T-helper 22 cell (primary cell): ENCODE data around the gene TBK1.

ENCODE experiments used
- DNase-seq: peaks from one replicate; pipeline ENCODE4 v3.0.0-alpha.2; 2020; ENCODE audit warnings: low read depth

TBK1 gene

DNA sequence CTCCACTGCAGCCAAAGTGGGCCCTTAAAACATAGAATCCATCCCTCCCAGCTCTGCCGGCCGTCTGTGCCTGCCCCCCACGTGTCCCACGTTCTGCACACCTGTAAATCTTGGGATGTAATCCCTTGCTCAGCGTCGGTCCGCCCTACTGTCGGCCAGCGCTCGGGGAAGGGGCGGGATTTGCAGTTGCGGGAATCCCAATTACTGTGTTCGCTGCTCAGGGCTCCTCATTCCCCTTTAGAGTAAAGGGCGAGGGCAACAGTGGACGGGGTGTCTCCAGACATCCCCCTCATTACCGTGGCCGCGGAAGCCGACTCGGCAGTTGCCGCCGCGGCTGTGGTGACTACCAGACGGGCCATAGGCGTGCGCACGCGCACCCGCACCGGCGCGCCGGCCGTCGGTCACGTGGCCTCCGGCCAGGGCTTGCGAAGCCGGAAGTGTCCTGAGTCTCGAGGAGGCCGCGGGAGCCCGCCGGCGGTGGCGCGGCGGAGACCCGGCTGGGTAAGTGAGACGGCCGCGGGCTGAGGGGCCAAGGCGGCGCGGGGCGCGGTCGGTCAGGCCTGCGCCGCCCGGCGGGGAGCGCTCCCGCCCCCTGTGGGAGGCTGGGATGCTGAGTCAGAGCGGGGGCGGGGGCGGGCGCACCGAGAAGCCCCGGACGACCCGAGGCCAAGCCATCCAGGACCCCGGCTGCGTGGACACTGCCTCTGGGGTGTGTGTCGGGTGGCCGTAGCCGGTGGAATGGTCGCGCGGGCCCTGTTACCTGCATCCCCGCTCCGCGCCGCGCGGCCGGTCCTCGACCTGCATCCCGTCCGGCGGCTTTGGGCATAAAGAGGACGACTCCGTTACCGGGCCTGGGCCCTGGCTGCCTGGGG, at the start of gene TBK1:
Gene TBK1, plus strand, starts transcription at position 434 of the 872 bp plus-strand sequence. CDS start 3,751 bp downstream, outside the sequence.
- peak; percentile 43 for DNase-seq

DNA sequence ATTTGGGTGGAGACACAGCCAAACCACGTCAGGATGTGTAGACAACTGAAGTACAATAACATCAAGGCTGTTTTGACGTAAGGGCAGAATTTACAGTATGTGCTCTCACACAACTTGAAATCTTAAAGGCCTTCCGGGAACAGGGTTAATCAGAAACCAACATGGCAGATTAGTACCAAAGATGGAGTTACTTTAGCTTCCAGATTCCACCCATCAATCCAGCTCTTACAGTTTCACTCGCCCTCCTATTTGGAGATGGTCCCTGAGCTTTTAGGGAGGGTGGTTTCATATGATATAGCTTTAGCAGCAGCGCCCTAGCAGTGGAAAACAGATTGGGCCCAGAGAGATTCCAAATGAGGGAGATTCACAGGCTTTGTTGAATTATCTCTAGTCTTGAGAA, 49.7 kb upstream of the TBK1 start:
- no peak for DNase-seq

DNA sequence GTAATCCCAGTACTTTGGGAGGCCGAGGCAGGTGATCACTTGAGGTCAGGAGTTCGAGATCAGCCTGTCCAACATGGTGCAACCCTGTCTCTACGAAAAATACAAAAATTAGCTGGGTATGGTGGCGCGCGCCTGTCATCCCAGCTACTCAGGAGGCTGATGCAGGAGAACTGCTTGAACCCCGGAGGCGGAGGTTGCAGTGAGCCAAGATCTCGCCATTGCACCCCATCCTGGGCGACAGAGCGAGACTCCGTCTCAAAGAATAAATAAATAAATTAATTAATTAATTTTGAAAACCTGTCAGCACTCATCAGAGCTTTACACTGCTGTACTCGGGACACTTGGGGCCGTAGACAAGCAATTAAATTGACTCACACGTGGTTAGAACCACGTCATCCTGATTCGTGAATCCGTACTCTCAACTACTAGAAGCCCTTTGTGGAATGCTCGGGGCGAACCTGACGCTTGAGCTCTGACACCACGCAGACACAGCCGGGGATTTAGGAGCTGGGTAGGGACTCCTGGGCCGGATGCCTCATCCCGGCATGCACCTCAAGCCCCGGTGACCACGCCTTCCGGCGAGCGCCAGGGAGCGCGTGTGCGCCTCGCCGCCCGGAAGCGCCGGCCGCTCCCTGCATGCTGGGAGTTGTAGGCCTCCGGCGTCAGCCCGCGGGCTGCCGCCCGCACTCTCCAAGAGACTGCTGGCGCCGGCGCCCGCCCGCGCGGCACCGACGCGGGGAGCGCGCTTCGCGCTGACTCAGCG, 48.0 kb upstream of the TBK1 start, which contains the start of gene XPOT:
Gene XPOT, plus strand, starts transcription at position 686 of the 763 bp plus-strand sequence. CDS start 5,644 bp downstream, outside the sequence.
- DNase-seq: peak; percentile 92

DNA sequence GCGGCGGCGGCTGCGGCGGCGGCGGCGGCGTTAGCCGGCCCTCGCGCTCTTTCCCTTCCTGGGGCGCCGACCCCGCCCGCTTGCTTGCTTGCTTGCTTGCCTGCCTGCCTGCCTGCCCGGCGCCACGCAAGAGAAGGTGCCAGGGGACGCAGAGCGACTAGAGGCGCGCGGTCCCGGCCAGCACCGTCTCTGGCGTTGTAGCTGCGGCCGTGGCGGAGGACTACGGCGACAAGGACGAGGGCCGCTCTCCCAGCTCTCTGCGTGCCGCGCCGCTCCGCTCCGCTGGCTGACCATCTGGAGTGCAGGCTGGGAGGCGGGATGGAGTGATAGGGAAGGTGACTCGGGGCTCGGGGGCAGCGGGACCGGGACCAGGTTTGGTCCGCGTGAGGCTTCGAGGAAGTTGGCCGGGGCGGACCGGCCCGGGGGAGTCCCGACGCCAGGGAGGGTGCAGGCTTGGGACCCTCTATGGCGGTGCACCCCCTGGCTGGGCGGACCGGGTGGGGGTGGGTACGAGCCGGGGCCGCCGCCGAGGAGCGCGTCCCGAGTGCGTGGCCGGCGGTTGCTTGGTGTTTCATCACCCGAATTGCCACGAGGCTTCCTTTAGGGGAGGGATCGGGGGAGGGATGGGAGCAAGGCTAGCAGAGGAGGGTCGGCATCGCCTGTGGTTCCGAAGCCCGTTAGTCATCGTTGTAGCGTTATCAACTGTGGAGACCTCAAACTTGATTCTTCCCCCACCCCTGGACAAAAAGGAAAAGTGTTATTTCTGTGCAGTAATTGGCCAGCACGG, 47.3 kb upstream of the TBK1 start:
- DNase-seq: peak; percentile 24

DNA sequence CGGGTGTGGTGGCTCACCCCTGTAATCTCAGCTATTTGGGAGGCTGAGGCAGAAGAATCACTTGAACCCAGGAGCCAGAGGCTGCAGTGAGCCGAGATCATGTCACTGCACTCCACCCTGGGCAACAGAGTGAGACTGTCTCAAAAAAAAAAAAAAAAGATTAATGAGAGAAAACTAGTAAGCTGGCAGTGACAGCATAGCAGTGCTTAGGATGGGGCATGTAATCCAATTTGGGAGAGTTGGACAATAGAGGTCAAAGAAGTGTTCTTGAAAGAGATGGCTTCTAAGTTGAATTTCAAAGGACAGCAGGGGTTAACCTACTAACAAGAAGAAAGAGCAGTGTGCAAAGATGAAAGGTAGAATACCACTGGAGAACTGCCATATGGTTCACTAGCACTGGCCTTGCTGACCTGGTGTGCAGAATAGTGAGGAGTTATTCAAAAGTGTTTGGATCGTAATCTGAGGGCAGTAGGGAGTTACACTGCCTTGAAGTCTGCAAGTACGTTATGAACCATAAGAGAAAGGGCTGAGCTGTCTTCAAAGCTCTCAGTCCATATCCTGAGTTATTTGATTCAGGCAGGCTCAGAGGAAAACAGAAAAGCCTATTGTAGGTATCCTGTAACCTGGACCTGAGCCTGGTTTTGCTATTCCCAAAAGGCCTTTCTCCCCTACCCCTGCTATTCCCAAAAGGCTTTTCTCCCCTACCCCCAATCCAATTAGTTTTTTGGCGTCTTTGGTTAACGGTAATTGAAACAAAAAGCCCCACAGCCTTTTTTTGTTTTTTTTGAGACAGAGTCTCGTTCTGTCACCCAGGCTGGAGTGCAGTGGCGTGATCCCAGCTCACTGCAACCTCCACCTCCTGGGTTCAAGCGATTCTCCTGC, 44.3 kb upstream of the TBK1 start:
- no peak for DNase-seq

DNA sequence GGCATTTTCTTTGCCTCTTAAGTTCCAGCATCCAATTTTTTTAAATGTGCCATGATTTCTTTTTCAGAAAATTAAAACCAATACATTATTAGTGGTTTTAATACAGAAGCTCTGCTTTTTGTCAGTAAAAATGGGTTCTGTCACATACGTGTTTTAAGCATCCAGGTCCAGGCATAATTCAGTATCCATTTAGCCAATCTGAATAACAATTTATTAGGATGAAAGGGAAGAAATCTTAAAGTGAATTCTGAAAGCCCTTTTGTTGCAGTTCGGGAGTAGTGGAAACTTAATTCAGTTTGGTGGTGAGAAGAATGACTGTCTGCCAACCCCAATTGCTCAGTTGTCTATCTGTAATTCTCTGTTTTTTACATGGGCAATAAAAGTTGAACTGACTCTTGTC, 40.5 kb upstream of the TBK1 start:
- DNase-seq: no peak

DNA sequence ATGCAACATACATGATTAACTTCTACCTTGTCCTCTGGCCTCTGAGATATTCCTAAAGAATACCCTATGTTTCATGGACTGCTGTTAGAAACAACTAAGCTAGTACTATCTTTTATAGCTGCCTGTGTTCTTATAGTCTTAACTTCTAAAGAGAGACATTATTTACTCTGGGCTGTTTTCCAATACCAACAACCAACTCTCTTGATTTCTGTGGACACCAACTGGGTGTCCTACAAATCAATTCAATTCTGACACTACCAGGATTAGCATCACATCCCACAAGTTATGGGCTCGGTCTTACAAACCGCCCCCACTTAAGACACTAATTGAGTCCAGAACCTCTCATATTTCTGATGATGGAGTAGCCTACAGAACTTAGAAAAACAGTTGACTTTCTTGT, 39.5 kb upstream of the TBK1 start:
- DNase-seq: no peak

DNA sequence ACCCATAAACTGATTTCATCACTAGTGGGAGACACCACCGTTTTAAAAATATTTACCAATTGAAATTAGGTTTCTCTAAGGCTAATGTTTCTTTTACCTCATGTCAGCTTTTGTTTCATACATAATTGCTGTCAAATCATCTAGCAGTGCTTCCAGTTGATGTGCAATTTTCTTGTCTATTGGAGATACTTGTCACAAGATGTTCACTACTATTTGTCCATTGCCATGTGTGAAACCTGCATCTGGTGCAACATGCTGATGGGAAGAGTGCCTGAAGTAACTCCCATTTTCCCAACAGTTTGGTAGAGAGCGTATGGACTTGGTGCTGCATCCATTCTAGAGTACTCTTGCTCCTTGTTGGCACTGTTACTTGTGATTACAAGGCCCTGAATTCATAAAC, 38.0 kb upstream of the TBK1 start:
- DNase-seq: no peak

DNA sequence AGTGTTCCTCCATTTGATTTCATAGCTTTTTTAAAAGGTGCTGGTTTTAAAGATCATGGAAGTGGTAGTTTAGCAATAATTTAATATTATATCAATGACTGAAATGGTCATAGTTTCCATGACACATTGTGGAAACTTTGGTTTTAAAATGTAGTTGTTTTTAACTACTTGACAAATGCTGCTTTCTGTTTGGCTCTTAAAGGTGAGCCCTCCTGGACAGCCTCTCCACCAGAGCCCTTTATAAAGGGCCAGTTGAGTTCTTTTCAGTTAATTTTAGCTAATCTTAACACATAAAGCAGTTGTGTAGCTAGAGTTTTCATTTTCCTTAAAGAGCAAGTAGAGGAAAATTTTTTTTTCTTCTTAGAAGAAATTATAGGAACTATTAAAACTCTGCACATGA, 33.7 kb upstream of the TBK1 start:
- DNase-seq: no peak

DNA sequence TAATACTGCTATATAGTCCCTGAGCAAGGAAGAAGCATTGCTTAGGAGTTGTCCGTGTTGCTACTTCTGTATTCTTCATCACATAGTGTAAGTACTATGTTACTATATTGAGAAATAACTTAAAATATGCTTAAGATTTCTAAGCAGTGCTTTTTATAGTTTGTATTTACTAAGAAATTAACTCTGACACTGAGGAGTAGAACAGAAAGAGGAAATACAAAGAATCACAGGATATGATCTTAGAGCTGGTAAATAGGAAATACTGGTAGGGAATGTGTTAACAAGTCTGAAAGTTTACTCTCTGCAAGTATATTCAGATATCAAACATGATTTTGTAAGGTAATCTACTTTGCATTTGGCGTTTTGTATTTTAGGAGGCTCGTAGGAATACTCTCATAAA, 32.2 kb upstream of the TBK1 start:
- no peak for DNase-seq

DNA sequence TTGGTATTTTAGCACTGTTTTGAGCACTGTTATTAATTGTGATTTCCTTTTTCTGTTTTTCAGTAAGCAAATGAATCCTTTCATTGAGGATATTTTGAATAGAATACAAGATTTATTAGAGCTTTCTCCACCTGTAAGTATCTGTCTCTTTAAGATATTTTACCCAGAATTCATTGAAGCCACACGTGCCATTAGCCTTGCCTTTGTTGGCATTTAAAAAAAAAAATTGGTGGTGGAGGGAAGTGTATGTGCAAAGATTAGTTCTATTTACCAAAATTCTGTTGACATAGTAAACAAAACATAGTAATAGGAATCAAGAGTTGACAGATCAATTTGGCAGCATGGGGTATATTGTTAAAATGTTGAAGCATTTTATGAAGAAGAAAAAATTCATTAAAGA, 23.9 kb upstream of the TBK1 start:
- DNase-seq: no peak

DNA sequence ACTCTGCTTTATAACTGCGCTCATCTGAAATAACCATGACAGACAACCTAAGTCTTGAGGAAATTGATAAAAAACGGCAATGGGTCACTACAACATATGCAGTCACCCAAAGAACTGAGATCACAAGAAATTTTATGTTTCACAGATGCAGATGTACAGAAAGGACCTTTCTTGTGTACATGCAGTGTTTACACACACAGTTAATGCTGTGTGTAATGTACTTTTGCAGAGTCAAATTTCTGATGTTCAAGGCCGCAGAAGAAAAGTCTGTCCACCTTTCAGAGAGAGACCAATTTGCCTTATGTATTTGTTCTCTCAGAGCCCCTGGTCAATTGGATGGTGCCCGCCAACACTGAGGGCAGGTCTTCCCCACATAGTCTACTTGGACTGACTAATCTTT, 23.0 kb upstream of the TBK1 start:
- no peak for DNase-seq

DNA sequence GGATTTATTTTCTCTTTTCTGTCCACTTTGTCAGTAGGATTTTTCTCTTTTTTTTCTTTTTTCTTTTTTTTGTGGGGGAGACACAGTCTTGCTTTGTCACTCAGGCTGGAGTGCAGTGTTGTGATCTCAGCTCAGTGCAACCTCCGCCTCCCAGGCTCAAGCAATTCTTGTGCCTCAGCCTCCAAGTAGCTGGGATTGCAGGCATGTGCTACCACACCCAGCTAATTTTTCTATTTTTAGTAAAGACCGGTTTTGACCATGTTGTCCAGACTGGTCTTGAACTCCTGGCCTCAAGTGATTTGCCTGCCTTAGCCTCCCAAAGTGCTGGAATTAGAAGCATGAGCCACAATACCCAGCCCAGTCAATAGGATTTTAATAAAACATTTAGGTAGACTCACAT, 21.0 kb upstream of the TBK1 start:
- no peak for DNase-seq

DNA sequence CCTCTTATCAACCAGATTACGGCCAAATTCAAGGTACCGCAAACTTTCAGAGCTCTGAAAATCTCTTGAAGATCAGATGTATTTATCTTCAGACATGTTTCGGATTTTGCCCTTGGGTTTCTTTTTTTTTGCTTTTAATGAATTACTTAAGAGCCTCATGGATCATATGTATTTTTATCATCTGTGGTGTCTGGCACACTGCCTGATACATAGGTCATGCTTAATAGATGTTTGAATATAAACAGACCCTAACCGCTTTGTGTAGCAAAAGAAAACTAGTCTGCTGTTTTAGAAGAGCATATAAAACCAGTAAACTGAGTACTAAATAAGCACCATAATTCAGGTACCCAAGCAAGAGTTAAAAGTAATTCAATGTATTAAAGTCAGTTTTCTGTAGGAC, 20.1 kb upstream of the TBK1 start:
- DNase-seq: no peak

DNA sequence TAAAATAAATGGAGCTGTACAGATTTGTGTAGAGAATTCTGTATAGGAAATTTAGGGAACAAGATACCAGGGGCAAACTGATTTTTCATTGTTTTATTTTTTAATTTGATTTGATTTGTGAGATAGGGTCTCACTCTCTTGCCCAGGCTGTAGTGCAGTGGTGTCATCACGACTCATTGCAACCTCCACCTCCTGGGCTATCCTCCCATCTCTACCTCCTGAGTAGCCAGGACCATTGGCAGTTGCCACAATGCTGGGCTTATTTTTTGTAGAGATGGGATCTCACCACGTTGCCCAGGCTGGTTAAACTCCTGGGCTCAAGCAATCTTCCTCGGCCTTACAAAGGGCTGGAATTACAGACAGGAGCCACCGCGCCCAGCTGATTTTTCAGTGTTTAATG, 18.0 kb upstream of the TBK1 start:
- no peak for DNase-seq

DNA sequence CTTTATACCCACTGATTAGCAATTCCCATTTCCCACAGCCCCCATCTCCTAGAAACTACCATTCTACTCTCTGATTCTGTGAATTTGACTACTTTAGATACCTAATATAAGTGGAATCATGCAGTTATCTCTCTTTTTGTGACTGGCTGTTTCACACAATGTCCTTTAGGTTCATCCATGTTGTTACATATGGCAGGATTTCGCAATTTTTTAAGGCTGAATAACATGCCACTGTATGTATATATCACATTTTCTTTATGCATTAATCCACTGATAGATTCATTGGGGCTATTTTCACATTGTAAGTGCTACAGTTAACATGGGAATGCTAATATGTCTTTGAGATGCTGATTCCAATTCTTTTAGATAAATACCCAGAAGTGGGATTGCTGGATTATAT, 11.8 kb upstream of the TBK1 start:
- DNase-seq: no peak

DNA sequence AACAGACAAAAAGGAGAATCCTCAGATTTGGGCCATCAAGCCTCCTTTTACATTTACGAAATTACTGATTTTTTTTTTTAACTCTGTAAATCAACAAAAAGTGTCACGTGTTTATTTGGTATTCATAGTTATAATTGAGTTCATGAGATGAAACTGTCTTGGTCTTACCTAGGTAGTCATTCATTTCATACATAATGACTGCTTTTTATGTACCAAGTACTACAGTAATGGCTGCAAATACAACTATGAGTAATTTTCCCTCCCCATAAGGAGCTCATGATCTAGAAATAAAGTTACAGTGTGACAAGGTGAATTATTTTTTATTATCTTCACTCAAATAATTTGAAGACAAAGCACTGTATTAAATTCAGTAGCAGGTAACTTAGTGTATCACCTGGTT, 6.4 kb upstream of the TBK1 start:
- DNase-seq: no peak

DNA sequence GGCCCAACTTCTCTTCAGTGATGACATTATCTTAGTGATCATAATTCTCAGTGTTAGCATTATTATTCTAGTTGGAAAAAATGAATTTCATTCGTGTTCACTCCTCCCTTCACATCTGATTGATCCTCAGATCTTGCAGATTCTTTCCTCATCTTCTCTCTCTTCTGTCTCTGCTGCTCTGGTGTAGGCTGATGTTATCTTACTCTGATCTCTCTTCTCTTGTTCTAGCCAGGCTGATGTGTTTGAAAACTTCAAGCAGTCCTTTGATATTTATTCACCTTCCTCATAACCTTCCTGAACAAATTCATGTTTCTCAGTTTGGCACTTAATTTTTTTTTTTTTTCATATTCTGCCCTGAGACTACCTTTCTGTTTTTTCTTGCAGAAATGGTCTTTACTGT, 5.6 kb upstream of the TBK1 start:
- no peak for DNase-seq

DNA sequence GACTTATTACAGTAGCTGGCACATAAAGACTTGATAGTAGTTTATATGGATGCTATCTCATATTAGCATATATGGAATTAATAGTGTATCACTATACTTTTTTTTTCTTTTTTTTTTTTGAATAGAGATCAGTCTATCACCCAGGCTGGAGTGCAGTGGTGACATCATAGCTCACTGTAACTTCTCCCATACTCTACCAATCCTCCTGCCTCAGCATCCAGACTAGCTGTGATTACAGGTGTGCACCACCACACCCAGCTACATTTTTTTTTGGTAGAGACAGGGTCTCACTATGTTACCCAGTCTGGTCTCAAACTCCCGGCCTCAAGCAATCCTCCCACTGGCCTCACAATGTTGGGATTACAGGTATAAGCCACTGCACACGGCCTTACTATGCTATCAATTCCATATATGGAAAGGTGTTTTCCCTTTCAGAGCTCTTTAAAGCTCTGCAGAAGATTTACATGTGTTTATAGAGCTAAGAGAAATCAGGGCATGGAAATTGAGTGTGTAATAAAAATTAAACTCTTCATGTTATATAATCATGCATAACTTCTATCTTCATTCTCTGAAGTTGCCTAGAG, 1.8 kb upstream of the TBK1 start:
- no peak for DNase-seq

DNA sequence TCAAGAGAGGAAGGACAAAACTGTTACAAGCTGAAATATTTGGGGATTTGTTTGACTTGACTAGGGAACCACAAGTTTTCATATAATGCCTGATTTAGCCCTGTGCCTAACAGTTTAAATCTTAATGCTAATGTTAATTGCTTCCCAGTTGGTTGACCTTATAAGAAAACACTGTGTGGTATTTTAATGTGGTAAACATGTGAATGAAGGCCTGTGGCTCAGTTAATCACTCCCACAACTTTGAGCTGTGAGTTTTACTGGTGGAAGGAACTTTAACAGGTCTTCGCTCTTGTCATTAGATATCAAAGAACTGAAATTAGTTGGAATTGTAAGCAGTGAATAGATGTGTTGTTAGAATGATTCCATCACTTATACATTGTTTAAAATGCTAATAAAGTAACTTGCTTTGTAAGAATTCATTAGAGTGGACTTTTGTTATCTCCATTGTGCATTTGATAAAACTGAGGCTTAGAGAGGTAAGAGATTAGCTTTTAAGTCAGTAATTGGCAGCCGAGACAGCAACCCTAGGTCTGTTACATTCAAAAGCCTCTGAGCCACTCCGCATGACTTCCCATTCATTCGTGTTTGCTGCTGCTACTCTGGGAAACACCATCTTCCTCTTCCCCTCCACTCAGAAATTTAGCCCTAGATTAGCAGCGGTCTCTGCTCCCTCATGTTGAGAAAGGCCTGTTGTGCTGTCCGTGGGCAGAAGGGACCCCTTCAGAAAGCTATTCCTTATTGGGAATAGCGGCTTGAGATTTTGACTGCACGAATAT, 1.0 kb upstream of the TBK1 start:
- DNase-seq: no peak
